Prostate gland (tissue), 2 donors: ENCODE measurements around the gene LUC7L3.
A peak's percentile ranks its signal among the peaks of the same experiment; 100 is the strongest.

Experiments
- POLR2AphosphoS5 ChIP-seq: sonication (generic); formaldehyde crosslinking; IDR thresholded peaks from one replicate; pipeline ENCODE4 v1.6.1; 2017; ENCODE audit warnings: antibody characterized with exemption
- TF ChIP-seq, protein P1 (sequence below), 4 experiments: fragments of 200-600 bp in 2 of 4; fragments of 450-650 bp in 2 of 4; sonication (generic) in 2 of 4; IDR thresholded peaks; 1 replicate in 3 of 4; 2 replicates in 1 of 4; pipeline ENCODE4 v1.5.1; 2016 to 2019; ENCODE audit warnings: antibody characterized with exemption in 4 of 4, mild to moderate bottlenecking in 2 of 4, moderate library complexity in 2 of 4

DNA sequence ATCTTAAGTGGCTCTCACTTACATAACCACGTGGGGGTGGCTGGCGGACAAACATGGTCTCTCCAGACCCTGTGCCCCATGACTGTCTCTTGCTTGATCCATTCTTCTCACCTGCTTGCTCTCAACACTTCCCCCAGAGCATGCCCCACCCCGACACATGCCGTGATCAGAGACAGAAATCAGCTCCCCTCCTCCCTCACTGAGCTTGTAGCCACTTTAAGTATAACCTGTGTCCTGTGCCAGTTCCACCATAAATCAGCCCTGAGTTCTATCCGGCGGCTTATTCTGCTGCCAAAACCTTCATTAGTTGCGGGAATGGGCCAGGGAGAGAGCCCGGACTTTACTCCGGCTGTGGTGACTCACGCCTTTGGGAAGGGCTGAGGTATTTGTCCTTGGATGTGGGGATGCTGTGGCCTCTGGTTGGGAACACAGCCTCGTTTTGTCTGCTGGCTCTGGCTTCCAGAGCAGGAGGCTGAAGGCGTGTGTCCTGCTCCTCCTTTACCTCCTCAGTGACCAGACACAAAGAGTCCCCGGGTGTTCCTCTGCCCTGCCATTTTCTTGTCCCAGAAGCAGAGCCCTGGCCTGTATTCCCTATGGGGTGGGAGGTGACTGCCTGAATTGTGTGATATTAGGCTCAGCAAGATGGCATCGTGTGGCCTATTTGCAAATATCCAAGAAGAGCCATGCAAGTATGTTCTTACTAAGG lies 32.8 kb upstream of the LUC7L3 start:
- TF ChIP-seq, protein P1, sequence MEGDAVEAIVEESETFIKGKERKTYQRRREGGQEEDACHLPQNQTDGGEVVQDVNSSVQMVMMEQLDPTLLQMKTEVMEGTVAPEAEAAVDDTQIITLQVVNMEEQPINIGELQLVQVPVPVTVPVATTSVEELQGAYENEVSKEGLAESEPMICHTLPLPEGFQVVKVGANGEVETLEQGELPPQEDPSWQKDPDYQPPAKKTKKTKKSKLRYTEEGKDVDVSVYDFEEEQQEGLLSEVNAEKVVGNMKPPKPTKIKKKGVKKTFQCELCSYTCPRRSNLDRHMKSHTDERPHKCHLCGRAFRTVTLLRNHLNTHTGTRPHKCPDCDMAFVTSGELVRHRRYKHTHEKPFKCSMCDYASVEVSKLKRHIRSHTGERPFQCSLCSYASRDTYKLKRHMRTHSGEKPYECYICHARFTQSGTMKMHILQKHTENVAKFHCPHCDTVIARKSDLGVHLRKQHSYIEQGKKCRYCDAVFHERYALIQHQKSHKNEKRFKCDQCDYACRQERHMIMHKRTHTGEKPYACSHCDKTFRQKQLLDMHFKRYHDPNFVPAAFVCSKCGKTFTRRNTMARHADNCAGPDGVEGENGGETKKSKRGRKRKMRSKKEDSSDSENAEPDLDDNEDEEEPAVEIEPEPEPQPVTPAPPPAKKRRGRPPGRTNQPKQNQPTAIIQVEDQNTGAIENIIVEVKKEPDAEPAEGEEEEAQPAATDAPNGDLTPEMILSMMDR (IDR thresholded peaks at IDR 0.05) = no peak
- TF ChIP-seq POLR2AphosphoS5 = peak; percentile 84
